H1 (cell line): ENCODE results near the gene CDH15. TPM values are rescaled to one million over a fixed set of nuclear protein-coding genes. Genes with fewer than 3 reads are reported as not detected.
A peak's percentile ranks its signal among the peaks of the same experiment; 100 is the strongest.

Experiments used
- CTCF ChIA-PET: fragments of 300-600 bp; sonication (Branson Sonifier 250); formaldehyde crosslinking; loops from one replicate; lab custom pipeline; 2021; ENCODE audit not compliant: partially characterized antibody; lab: Charles Lee
- POLR2A ChIA-PET: fragments of 300-600 bp; sonication (Branson Sonifier 250); formaldehyde crosslinking; loops from one replicate; lab custom pipeline; 2021; ENCODE audit warnings: inconsistent platforms; ENCODE audit not compliant: partially characterized antibody; lab: Charles Lee
- DNase-seq, 2 experiments: peaks; one replicate each; pipeline versions ENCODE4 v3.0.0 to v3.0.0-alpha.2; 2010 to 2022; ENCODE audit warnings: low spot score in 2 of 2, low read depth in 1 of 2, mixed read lengths in 1 of 2
- FAIRE-seq: peaks from 2 replicates; lab custom pipeline; 2011; peaks lifted over from hg19 to GRCh38; lab: Jason Lieb, UNC
- H2AFZ ChIP-seq: 2 replicates; pipeline ENCODE4 v1.8.1; 2012; ENCODE audit warnings: low read length, inconsistent platforms
- H2AK5ac ChIP-seq: 2 replicates; pipeline ENCODE4 v1.6.1; 2013; ENCODE audit warnings: low read depth, low read length
- H2BK120ac ChIP-seq: replicated peaks from 2 replicates; pipeline ENCODE3; 2013; ENCODE audit warnings: low read depth, low read length, inconsistent platforms
- H2BK12ac ChIP-seq: 2 replicates; pipeline ENCODE4 v1.6.1; 2013; ENCODE audit warnings: low read depth, low read length
- H2BK15ac ChIP-seq: 2 replicates; pipeline ENCODE4 v1.6.1; 2013; ENCODE audit warnings: low read length
- H2BK20ac ChIP-seq: 2 replicates; pipeline ENCODE4 v1.6.1; 2013; ENCODE audit warnings: low read length
- H2BK5ac ChIP-seq: 2 replicates; pipeline ENCODE4 v1.6.1; 2013; ENCODE audit warnings: low read depth, low read length
- H3K14ac ChIP-seq: 2 replicates; pipeline ENCODE4 v1.6.1; 2013; ENCODE audit warnings: inconsistent platforms; ENCODE audit not compliant: insufficient read length
- H3K18ac ChIP-seq: 2 replicates; pipeline ENCODE4 v1.6.1; 2013; ENCODE audit warnings: low read length; ENCODE audit errors: extremely low read depth
- H3K23ac ChIP-seq: 2 replicates; pipeline ENCODE4 v1.6.1; 2013; ENCODE audit warnings: inconsistent platforms; ENCODE audit not compliant: insufficient read length
- H3K23me2 ChIP-seq: 2 replicates; pipeline ENCODE4 v1.6.1; 2013; ENCODE audit warnings: low read depth, low read length
- H3K27ac ChIP-seq: 2 replicates; pipeline ENCODE4 v1.6.1; 2011; ENCODE audit warnings: low read depth, low read length, inconsistent platforms
- H3K27me3 ChIP-seq, 4 experiments: replicated peaks in 1 of 4; 1 replicate in 1 of 4; 2 replicates in 3 of 4; pipeline versions ENCODE4 v1.6.1 to v1.8.1; 2011 to 2013; ENCODE audit warnings: low read length in 3 of 4, mild to moderate bottlenecking in 3 of 4, inconsistent platforms in 2 of 4, mixed read lengths in 2 of 4, moderate library complexity in 1 of 4; ENCODE audit not compliant: control insufficient read depth in 3 of 4, insufficient read depth in 3 of 4; ENCODE audit errors: extremely low read depth in 1 of 4
- H3K36me3 ChIP-seq, 4 experiments: 2 replicates each; pipeline versions ENCODE4 v1.6.1 to v1.8.1; 2011 to 2013; ENCODE audit warnings: mild to moderate bottlenecking in 4 of 4, low read length in 3 of 4, moderate library complexity in 2 of 4, control low read depth in 1 of 4, inconsistent platforms in 1 of 4; ENCODE audit not compliant: insufficient read depth in 4 of 4, control insufficient read depth in 2 of 4
- H3K4ac ChIP-seq: replicated peaks from 2 replicates; pipeline ENCODE3; 2013; ENCODE audit warnings: low read length, low read depth, mixed read lengths, inconsistent platforms; ENCODE audit not compliant: insufficient read length
- H3K4me1 ChIP-seq, 4 experiments: replicated peaks in 1 of 4; 1 replicate in 1 of 4; 2 replicates in 3 of 4; pipeline versions ENCODE4 v1.6.1 to v1.8.1; 2011 to 2013; ENCODE audit warnings: low read length in 3 of 4, inconsistent platforms in 2 of 4, mixed read lengths in 1 of 4; ENCODE audit not compliant: insufficient read depth in 4 of 4, control insufficient read depth in 3 of 4
- H3K4me2 ChIP-seq, 2 experiments: 2 replicates each; pipeline versions ENCODE4 v1.6.1 to v1.8.1; 2011 to 2013; ENCODE audit warnings: low read depth in 2 of 2, low read length in 2 of 2, control low read depth in 1 of 2, inconsistent platforms in 1 of 2, mild to moderate bottlenecking in 1 of 2; ENCODE audit not compliant: insufficient read depth in 1 of 2
- H3K4me3 ChIP-seq, 4 experiments: fragments of 200-600, 300-600 bp in 1 of 4; sonication (generic), shearing (Covaris generic), sonication (Bioruptor Twin) in 1 of 4; 2 replicates each; pipeline versions ENCODE4 v1.5.1 to v1.8.1; 2011 to 2016; ENCODE audit warnings: low read length in 4 of 4, low read depth in 3 of 4, control low read depth in 2 of 4, inconsistent platforms in 2 of 4, mild to moderate bottlenecking in 2 of 4, mixed read lengths in 1 of 4, moderate library complexity in 1 of 4; ENCODE audit not compliant: insufficient read depth in 2 of 4; ENCODE audit errors: extremely low read depth in 1 of 4
- H3K56ac ChIP-seq: replicated peaks from 2 replicates; pipeline ENCODE3; 2013; ENCODE audit warnings: low read depth, mild to moderate bottlenecking, mixed read lengths, low read length, inconsistent platforms; ENCODE audit not compliant: insufficient read length
- H3K79me1 ChIP-seq: 2 replicates; pipeline ENCODE4 v1.6.1; 2013; ENCODE audit warnings: low read depth, low read length, control low read depth
- H3K79me2 ChIP-seq, 2 experiments: 2 replicates each; pipeline versions ENCODE4 v1.6.1 to v1.8.1; 2012 to 2013; ENCODE audit warnings: low read length in 2 of 2, mild to moderate bottlenecking in 2 of 2, inconsistent platforms in 1 of 2; ENCODE audit not compliant: insufficient read depth in 2 of 2, control insufficient read depth in 1 of 2
- H3K9ac ChIP-seq, 4 experiments: replicated peaks in 1 of 4; 1 replicate in 1 of 4; 2 replicates in 3 of 4; pipeline versions ENCODE4 v1.6.1 to v1.8.1; 2011 to 2013; ENCODE audit warnings: low read depth in 3 of 4, low read length in 3 of 4, control low read depth in 2 of 4, mild to moderate bottlenecking in 2 of 4, moderate library complexity in 2 of 4, inconsistent platforms in 1 of 4; ENCODE audit errors: extremely low read depth in 1 of 4
- H3K9me3 ChIP-seq, 2 experiments: 2 replicates each; pipeline versions ENCODE4 v1.6.1 to v1.8.1; 2012 to 2013; ENCODE audit warnings: mild to moderate bottlenecking in 2 of 2, moderate library complexity in 2 of 2, control low read depth in 1 of 2, inconsistent platforms in 1 of 2, low read depth in 1 of 2, low read length in 1 of 2, mixed read lengths in 1 of 2; ENCODE audit not compliant: insufficient read depth in 2 of 2
- H4K20me1 ChIP-seq, 2 experiments: replicated peaks in 1 of 2; 2 replicates each; pipeline versions ENCODE3 to v1.8.1; 2011 to 2013; ENCODE audit warnings: inconsistent platforms in 2 of 2, low read length in 2 of 2, mild to moderate bottlenecking in 1 of 2; ENCODE audit not compliant: insufficient read depth in 2 of 2, control insufficient read depth in 1 of 2
- H4K5ac ChIP-seq: 2 replicates; pipeline ENCODE4 v1.6.1; 2013; ENCODE audit warnings: low read length, low read depth, mixed read lengths, inconsistent platforms; ENCODE audit not compliant: insufficient read length
- H4K8ac ChIP-seq: 2 replicates; pipeline ENCODE4 v1.8.0; 2013; ENCODE audit warnings: mild to moderate bottlenecking, moderate library complexity, low read length, inconsistent platforms; ENCODE audit not compliant: insufficient read depth; ENCODE audit errors: extremely low read depth
- H4K91ac ChIP-seq: replicated peaks from 2 replicates; pipeline ENCODE3; 2013; ENCODE audit warnings: low read length, mixed read lengths, inconsistent platforms; ENCODE audit not compliant: insufficient read length
- CTBP2 ChIP-seq: IDR thresholded peaks from 2 replicates; pipeline ENCODE4 v1.7.0; 2011; ENCODE audit warnings: borderline replicate concordance, mild to moderate bottlenecking, moderate library complexity, mixed read lengths, low read length; ENCODE audit not compliant: insufficient read depth, insufficient read length
- CTCF ChIP-seq, 3 experiments: IDR thresholded peaks; 1 replicate in 2 of 3; 2 replicates in 1 of 3; pipeline versions ENCODE4 v1.5.1 to v1.6.1; 2011; ENCODE audit warnings: low read length in 3 of 3, mild to moderate bottlenecking in 3 of 3, inconsistent platforms in 2 of 3, low read depth in 1 of 3, moderate library complexity in 1 of 3; ENCODE audit not compliant: insufficient read depth in 1 of 3; ENCODE audit errors: control extremely low read depth in 1 of 3
- RAD21 ChIP-seq, 2 experiments: IDR thresholded peaks in 1 of 2; conservative IDR thresholded peaks in 1 of 2; 2 replicates each; pipeline ENCODE4 v1.6.1; 2011; ENCODE audit warnings: low read depth in 2 of 2, low read length in 2 of 2, improper control_type of control experiment in 1 of 2, inconsistent platforms in 1 of 2, mild to moderate bottlenecking in 1 of 2, moderate library complexity in 1 of 2
- WGBS, 2 experiments: shearing (Covaris generic) in 1 of 2; methylation state at CpG; one replicate each; pipeline versions ENCODE4 v1.1.6 to v1.1.7; 2013 to 2015; ENCODE audit warnings: low lambda C conversion rate in 2 of 2, mixed read lengths in 2 of 2, inconsistent platforms in 1 of 2, low coverage in 1 of 2, missing lambda C conversion rate in 1 of 2; ENCODE audit not compliant: insufficient replicate concordance in 2 of 2, insufficient coverage in 1 of 2, insufficient read length in 1 of 2; ENCODE audit errors: extremely low coverage in 1 of 2, missing lambda C conversion rate in 1 of 2; 5-methylcytosine and 5-hydroxymethylcytosine counted together
- polyA plus RNA-seq, 7 experiments: library from polyadenylated mRNA; depleted of rRNA in 3 of 7; stranded (reverse) in 5 of 7; unstranded in 2 of 7; fragments of >200 nt in 5 of 7; fragments of 200-250 nt in 2 of 7; gene quantifications; 1 replicate in 5 of 7; 2 replicates in 1 of 7; 4 replicates in 1 of 7; pipeline versions ENCODE4 v1.2.1 to v1.2.3, GENCODE V29; 2011 to 2013; ENCODE audit warnings: missing spikeins in 2 of 7, mixed read lengths in 2 of 7
- total RNA-seq: library from RNA; stranded (reverse); fragmentation: NEBNext Ultra II Directional; extraction: Animal tissue kit (Norgen Biotek cat#: 25700); gene quantifications from 2 replicates; pipeline ENCODE4 v1.2.1, GENCODE V29; 2021

The CDH15 gene
- total and polyA plus RNA-seq, 2 of the 8 experiments (the other 6 are each of a cell fraction or from before 2014, with no cell fraction given) = 0.50 to 0.82 TPM

DNA sequence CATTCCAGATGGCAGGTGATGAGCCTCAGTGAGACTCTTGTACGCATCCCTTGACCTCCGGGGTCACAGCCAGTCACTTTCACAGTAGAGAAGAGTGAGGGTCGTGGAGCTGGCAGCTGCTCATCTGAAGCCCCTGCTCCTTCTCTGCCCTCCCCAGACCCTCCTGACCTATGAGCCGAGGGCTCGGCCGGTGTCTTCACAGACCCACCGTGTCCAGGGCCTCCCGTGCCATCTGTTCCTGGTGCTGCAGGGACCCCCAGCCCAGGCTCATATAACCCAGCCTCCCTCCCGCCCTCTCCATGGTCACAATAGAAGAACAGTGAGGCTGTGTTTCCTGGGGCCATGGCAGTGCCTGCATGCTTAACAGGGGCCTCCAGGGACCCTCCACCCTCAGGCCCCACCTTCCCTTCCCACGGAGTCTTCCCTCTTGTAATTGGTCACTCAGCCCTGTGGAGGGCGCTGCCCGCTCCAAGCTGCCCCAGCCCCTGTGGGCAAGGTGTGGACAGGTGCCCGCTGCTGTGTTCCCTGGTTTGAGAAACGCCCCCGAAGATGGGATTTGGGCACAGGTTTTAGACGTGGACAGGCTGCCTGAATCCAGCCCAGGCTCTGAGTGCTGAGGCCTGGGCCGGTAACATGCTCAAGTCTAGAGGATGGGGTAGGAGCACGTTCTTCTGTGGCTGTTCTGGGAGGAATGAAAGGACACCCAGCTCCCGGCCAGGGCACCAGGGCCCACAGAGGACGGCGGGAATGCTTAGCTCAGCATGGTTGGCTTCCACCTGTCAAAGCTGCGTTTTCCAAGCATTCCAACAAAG, 39.1 kb upstream of the CDH15 start:
- Histone ChIP-seq H3K36me3 (peaks cover 0 to 15% (median 10%) of the 10 kb centered on the region in 4 experiments; a peak in 4 of 8 replicates), H3K23me2 (no peaks in the 10 kb centered on the region), H4K5ac (no peak overlapping the region), H3K4me2 (no peak overlapping the region), H4K8ac (no peak overlapping the region), H3K23ac (no peak overlapping the region), H4K91ac (no peak overlapping the region), H2BK15ac (no peak overlapping the region), H3K79me1 (no peaks in the 10 kb centered on the region), H3K18ac (no peak overlapping the region), H3K56ac (no peak overlapping the region), H3K4ac (no peak overlapping the region), H4K20me1 (peaks cover 0 to 5% of the 10 kb centered on the region in 2 experiments), H2BK12ac (no peak overlapping the region), H3K4me3 (no peak overlapping the region), H3K9ac (no peak overlapping the region), H3K27me3 (no peaks in the 10 kb centered on the region), H2AK5ac (no peak overlapping the region), H3K14ac (no peak overlapping the region), H2AFZ (no peak overlapping the region), H3K27ac (no peak overlapping the region), H2BK20ac (no peak overlapping the region), H3K4me1 (no peaks in the 10 kb centered on the region), H2BK5ac (no peak overlapping the region), H3K79me2 (no peaks in the 10 kb centered on the region), H2BK120ac (no peak overlapping the region), H3K9me3 (no peaks in the 10 kb centered on the region; a peak in 1 of 4 replicates)
- FAIRE-seq (no peak), DNase-seq (no peak)
- ChIA-PET POLR2A (interaction anchor here (0.7 kb wide), 1 partner anchor 192 kb away, joined by 3 read pairs; no protein-coding TSS in a partner anchor), CTCF (interaction anchor here (0.6 to 2.8 kb wide), 6 partner anchors 9 to 379 kb away, joined by 3 to 10 read pairs (median 3); no protein-coding TSS in a partner anchor)
- WGBS, 2 experiments = 89% methylated on average over 22 of the region's 22 CpGs; no CpG with 5 or more reads in 1 of the 2 experiments
- TF ChIP-seq CTBP2 = no peak
- peak; percentile 36 to 56 (median 49) for TF ChIP-seq CTCF (IDR thresholded peaks at IDR 0.05; ENCODE audit: control extremely low read depth in 1 of 3, insufficient read depth in 1 of 3, low read depth in 1 of 3, low read length in 3 of 3)
- peak in 1 of 2 experiments; percentile 35; a peak in 2 of 4 replicates for TF ChIP-seq RAD21 (IDR thresholded peaks at IDR 0.05 in 1 of 2, conservative IDR thresholded peaks at IDR 0.05 in 1 of 2; ENCODE audit: low read depth in 2 of 2, low read length in 2 of 2)
